Gastroesophageal sphincter (tissue), 3 donors: ENCODE data around the gene RIC8B.

Source experiments
- EP300 ChIP-seq: sonication (generic); formaldehyde crosslinking; IDR thresholded peaks from one replicate; pipeline ENCODE4 v1.6.1; 2017; ENCODE audit warnings: antibody characterized with exemption, mild to moderate bottlenecking
- POLR2A ChIP-seq, 2 donors: fragments of 450-650 bp; IDR thresholded peaks; one replicate each; pipeline ENCODE4 v1.6.1; 2017; ENCODE audit warnings: antibody characterized with exemption in 2 of 2, mild to moderate bottlenecking in 2 of 2, moderate library complexity in 1 of 2
- TF ChIP-seq, protein P1 (sequence below), 4 experiments: fragments of 200-600 bp in 2 of 4; fragments of 450-650 bp in 2 of 4; sonication (generic) in 1 of 4; IDR thresholded peaks; one replicate each; pipeline ENCODE4 v1.5.1; 2017 to 2019; ENCODE audit warnings: antibody characterized with exemption in 4 of 4, mild to moderate bottlenecking in 2 of 4, moderate library complexity in 2 of 4

GRCh38 chr12:106801167-106801708 is 26.8 kb downstream of the RIC8B start:
- TF ChIP-seq POLR2A (IDR thresholded peaks at IDR 0.05) (no peak), EP300 (no peak)
- TF ChIP-seq, protein P1, sequence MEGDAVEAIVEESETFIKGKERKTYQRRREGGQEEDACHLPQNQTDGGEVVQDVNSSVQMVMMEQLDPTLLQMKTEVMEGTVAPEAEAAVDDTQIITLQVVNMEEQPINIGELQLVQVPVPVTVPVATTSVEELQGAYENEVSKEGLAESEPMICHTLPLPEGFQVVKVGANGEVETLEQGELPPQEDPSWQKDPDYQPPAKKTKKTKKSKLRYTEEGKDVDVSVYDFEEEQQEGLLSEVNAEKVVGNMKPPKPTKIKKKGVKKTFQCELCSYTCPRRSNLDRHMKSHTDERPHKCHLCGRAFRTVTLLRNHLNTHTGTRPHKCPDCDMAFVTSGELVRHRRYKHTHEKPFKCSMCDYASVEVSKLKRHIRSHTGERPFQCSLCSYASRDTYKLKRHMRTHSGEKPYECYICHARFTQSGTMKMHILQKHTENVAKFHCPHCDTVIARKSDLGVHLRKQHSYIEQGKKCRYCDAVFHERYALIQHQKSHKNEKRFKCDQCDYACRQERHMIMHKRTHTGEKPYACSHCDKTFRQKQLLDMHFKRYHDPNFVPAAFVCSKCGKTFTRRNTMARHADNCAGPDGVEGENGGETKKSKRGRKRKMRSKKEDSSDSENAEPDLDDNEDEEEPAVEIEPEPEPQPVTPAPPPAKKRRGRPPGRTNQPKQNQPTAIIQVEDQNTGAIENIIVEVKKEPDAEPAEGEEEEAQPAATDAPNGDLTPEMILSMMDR (IDR thresholded peaks at IDR 0.05), result no peak
